GM19463 (cell line): Measurements from ENCODE around the gene TUBG1.
"Not testable (repeated sequence)": the region's sequence is repeated elsewhere in the genome, so short reads cannot be mapped to it uniquely, and the experiment has no call there.

Experiments
- ATAC-seq: cut with Tn5 transposase; IDR thresholded peaks from one replicate; pipeline ENCODE4 v1.9.1; 2021; ENCODE audit warnings: mild to moderate bottlenecking, moderate library complexity; ENCODE audit not compliant: unreplicated experiment

The TUBG1 gene

DNA sequence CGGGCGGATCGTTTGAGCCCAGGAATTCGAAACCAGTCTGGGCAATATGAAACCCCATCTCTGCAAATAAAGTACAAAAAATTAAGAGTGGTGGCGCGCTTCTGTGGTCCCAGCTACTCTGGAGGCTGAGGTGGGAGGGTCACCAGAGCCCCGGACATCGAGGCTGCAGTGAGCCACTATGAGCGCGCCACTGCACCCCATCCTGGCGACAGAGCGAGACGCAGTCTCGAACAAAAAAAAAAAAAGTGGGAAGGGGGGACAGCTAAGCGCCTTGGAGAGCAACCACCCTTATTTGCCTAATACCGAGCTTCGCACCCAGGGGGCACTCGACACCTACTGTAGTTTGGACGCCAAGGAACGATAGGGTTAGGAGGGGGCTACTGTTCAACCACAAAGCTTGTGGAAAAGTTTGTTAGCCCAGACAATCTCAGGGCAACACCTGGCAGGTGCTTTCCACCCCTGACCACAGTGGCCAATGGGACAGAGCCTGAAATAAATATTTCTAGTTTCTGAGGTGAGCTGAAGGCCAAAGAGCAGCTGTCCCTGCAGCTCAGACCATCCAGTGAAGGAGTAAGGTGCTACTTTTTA is 31.1 kb upstream of the TUBG1 start:
- ATAC-seq: no peak

- ATAC-seq: no peak
These were observed 29.5 kb upstream of the TUBG1 start for GRCh38 chr17:42579794-42580551.

- ATAC-seq: no peak
These were observed 27.7 kb upstream of the TUBG1 start for GRCh38 chr17:42581744-42582270.

DNA sequence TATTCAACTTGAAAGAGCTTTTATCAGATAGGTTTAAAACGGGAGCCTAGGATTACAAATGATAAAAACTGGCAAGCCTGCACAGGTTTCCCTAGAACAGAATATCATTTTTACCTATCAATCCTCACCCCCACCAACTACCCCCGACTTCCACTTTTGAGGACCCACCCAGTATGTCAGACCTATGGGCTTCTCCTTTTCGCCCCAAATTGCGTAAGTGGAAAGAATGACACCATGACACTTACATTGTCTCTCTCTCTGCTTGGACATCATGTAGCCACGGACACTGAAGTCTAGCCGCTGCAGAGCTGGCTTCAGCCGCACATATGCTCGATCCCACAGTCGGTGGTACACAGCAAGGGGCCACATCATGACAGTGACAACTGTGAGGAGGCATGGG is 24.6 kb upstream of the TUBG1 start:
- ATAC-seq: no peak

DNA sequence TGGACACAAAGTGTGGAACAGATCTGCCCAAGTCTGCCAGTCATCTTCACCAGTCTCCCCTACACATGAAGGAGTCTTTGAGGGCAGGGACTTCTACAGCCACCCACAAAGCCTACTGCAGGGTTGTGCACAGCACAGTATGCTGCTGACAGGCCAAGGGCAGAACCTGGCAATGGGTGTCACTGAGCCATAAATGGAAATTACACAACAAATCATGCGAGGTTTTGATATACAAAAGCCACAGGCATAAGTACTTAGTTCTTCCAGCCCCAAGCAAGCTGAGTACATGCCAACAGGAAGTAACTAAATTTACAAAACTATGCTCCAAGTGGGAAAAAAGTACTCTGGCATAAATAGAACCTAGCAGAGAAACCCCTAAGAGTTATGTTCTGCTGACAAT is 24.1 kb upstream of the TUBG1 start:
- no peak for ATAC-seq

GRCh38 chr17:42586514-42587230 is 22.8 kb upstream of the TUBG1 start:
- ATAC-seq: no peak

GRCh38 chr17:42590886-42591285 is 18.6 kb upstream of the TUBG1 start:
- no peak for ATAC-seq

GRCh38 chr17:42591411-42591810 is 18.1 kb upstream of the TUBG1 start:
- ATAC-seq: no peak

DNA sequence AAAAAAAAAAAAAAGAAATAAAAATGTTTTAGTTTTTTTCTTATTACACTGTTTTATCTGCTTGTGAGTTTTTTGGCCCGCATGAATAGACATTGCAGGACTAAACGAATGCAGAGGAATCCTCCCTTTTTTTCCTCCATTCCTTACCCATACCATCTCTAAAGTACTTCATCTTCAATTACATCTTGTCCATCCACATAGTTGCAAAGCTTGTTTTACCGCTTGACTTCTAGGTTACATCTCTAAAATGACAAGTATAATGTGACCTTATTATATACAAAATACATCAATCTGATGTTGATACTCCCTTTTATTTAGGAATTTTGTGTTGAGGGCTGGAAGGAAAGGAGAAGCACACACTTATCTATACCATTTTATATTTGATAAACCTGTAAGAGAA is 13.1 kb upstream of the TUBG1 start:
- ATAC-seq: no peak

DNA sequence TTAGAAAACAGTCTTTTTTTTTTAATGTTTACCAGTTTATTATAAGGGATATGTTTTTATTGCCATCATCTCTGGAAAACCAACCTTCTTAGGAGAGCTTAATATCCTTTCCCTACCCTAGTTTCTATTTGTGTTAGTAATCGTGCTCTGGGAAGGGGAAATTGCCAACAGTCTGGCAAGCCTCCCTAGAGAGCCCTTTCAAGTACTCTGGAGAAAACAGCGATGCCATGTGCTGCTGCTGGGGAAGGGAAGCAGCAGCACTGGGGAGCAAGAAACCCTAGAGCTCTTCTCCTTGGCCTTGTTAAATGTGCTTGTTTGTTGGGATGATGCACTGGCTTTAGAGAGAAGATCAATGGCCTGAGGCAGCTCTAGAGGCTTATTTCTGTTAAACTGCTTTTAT is 10.6 kb upstream of the TUBG1 start:
- no peak for ATAC-seq

DNA sequence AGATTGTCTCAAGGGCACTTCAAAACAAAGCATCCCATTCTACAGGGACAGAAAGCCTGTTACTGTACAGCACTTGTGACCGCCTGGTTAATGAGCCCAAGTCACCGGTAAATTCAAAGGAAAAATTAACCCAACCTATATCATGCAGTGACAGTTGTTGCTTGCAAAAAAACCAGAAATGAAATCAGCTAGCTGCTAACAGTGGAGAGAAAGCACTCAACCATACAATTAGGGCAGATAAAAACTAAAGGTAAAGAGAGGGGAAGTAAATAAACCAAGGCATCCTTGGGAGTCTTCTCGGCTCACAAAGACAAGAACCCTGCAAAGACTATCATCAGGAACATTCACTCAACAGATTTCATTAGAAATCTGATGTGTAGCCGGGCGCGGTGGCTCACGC is 6.2 kb upstream of the TUBG1 start:
- no peak for ATAC-seq

- ATAC-seq: no peak
These were observed 1.7 kb upstream of the TUBG1 start for GRCh38 chr17:42607769-42608168.

DNA sequence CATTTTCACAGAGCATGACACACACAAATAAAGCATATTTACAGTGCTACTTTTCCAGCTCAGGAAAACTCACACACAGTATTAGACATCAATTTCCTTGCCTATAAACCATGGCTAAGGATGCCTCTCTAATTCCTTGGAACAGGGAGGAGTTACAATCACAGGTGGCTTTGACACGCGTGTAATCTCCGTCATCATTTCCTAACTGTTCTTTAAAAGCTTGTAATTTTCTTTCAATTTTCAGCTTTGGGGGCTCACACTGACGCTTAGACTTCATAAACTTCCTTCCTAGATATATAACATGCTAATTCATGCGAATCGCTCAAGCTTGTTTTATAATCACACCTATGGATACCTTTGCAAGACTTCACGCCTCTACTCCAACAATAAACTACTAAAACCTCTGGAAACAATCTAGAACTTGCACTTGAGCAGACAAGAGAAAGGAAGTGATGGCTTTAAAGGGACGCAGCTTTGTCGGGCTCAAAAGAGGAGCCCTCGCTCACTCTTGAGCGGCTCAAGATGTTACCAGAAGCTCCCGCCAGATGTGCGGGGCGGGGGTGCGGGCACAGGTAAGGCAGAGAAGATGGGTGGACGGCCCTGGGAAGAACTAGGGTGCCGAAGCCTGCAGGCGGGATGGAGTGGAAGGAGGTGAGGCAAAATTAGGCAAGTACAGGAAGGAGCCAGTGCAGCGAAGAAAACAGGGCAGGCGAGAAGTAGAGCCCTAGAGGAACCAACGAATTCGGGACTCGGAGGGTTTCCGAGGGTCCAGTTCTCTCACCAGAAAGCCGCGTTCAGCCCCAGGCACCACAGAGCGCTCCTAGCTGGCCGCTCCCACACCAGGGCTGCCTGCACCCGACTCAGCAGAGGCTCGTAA is 940 bp upstream of the TUBG1 start:
- peak; percentile 30 for ATAC-seq

GRCh38 chr17:42609814-42610801 is 625 bp downstream of the TUBG1 start:
- not testable (repeated sequence) for ATAC-seq

- ATAC-seq: no peak
These were observed 2.5 kb downstream of the TUBG1 start for GRCh38 chr17:42612013-42612412.

GRCh38 chr17:42613699-42614295 is 4.3 kb downstream of the TUBG1 start:
- no peak for ATAC-seq

- ATAC-seq: peak; percentile 29
These were observed 8.5 kb downstream of the TUBG1 start for GRCh38 chr17:42617956-42618431.

GRCh38 chr17:42618442-42619150 is 9.1 kb downstream of the TUBG1 start:
- peak; percentile 79 for ATAC-seq
